ENCODE measurements around the gene KIAA1549.

KIAA1549 gene

DNA sequence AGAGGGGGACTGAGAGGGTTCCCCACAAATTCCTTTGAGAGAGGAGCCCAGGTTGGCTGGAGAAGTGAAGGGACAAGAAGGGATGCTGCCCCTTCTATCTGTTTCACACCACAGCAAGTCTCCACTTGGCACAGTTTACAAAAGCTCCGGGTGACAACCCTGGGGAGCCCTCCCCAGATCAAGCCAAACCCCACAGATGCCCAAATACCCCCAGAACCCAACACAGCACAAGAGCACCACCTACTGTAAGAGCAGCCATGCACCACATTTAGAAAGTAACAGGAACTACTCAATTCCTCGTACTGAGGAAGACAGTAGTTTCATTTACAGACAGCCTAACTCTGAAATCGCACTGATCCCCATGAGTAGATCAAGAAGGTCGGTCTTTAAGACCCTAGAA, 115.3 kb downstream of the KIAA1549 start:
- Histone ChIP-seq H3K27ac (ENCODE audit: extremely low read depth, low read depth, low read length) (no peak overlapping the region), H3K36me3 (ENCODE audit: control insufficient read depth in 2 of 2, insufficient read depth in 1 of 2, low read length in 2 of 2) (peaks cover 4 to 35% of the 10 kb centered on the region in 2 experiments; a peak in 2 of 3 replicates), H3K4me1 (ENCODE audit: control insufficient read depth, insufficient read depth, low read length) (no peaks in the 10 kb centered on the region), H3K4me3 (ENCODE audit: low read depth, low read length) (no peak overlapping the region), H3K9me3 (ENCODE audit: control insufficient read depth, insufficient read depth, low read depth, low read length) (no peaks in the 10 kb centered on the region)
- TF ChIP-seq, protein P1, sequence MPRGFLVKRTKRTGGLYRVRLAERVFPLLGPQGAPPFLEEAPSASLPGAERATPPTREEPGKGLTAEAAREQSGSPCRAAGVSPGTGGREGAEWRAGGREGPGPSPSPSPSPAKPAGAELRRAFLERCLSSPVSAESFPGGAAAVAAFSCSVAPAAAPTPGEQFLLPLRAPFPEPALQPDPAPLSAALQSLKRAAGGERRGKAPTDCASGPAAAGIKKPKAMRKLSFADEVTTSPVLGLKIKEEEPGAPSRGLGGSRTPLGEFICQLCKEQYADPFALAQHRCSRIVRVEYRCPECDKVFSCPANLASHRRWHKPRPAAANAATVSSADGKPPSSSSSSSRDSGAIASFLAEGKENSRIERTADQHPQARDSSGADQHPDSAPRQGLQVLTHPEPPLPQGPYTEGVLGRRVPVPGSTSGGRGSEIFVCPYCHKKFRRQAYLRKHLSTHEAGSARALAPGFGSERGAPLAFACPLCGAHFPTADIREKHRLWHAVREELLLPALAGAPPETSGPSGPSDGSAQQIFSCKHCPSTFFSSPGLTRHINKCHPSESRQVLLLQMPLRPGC (tag by site-specific recombination; IDR thresholded peaks at IDR 0.05): no peak
- TF ChIP-seq ZNF112 (tag by site-specific recombination; IDR thresholded peaks at IDR 0.05): no peak
- no peak for TF ChIP-seq ZNF292 (tag by site-specific recombination; IDR thresholded peaks at IDR 0.05; ENCODE audit: borderline replicate concordance, low read depth)
- TF ChIP-seq ZNF677 (tag by site-specific recombination; IDR thresholded peaks at IDR 0.05): no peak
- TF ChIP-seq ZNF654 (tag by site-specific recombination; IDR thresholded peaks at IDR 0.05; ENCODE audit: low read depth): peak; percentile 21
- TF ChIP-seq, protein P2, sequence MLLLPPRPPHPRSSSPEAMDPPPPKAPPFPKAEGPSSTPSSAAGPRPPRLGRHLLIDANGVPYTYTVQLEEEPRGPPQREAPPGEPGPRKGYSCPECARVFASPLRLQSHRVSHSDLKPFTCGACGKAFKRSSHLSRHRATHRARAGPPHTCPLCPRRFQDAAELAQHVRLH (tag by site-specific recombination; IDR thresholded peaks at IDR 0.05): no peak
- no peak for TF ChIP-seq ZNF629 (tag by site-specific recombination; IDR thresholded peaks at IDR 0.05)
- CTCF ChIA-PET: interaction anchor here (0.6 to 0.7 kb wide), 2 partner anchors 200 to 218 kb away, joined by 3 to 4 read pairs; no protein-coding TSS in a partner anchor
- POLR2A ChIA-PET: no interaction called here

DNA sequence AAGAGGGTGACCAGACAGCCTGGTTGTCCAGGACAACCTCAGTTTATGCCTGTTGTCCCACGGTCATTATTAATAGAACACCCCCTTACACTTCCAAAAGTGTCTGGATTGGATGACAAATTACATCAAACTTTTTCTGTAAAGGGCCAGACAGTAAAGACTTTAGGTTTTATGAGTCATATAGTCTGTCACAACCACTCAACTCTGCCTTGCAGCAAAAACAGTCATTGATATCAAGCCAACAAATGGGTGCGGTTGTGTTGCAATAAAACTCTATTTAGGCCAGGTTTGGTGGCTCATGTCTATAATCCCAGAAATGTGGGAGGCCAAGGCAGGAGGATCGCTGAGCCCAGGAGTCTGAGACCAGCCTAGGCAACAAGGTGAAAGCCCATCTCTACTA, 116.5 kb downstream of the KIAA1549 start:
- peaks cover 4 to 37% of the 10 kb centered on the region in 2 experiments for H3K36me3 ChIP-seq (ENCODE audit: control insufficient read depth in 2 of 2, insufficient read depth in 1 of 2, low read length in 2 of 2)
- CTCF ChIA-PET: no interaction called here
- TF ChIP-seq ZNF157 (tag by site-specific recombination; IDR thresholded peaks at IDR 0.05) (no peak), ZFHX2 (tag by site-specific recombination; conservative IDR thresholded peaks at IDR 0.05) (no peak), KLF1 (tag by site-specific recombination; IDR thresholded peaks at IDR 0.05) (peak; percentile 42; the same call in 1 of the 2 replicates)
- TF ChIP-seq, protein P3, sequence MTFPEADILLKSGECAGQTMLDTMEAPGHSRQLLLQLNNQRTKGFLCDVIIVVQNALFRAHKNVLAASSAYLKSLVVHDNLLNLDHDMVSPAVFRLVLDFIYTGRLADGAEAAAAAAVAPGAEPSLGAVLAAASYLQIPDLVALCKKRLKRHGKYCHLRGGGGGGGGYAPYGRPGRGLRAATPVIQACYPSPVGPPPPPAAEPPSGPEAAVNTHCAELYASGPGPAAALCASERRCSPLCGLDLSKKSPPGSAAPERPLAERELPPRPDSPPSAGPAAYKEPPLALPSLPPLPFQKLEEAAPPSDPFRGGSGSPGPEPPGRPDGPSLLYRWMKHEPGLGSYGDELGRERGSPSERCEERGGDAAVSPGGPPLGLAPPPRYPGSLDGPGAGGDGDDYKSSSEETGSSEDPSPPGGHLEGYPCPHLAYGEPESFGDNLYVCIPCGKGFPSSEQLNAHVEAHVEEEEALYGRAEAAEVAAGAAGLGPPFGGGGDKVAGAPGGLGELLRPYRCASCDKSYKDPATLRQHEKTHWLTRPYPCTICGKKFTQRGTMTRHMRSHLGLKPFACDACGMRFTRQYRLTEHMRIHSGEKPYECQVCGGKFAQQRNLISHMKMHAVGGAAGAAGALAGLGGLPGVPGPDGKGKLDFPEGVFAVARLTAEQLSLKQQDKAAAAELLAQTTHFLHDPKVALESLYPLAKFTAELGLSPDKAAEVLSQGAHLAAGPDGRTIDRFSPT (tag by site-specific recombination; IDR thresholded peaks at IDR 0.05): 0 out of 2 replicates have a peak, but pooled peaks have one; percentile 28
- TF ChIP-seq, protein P4, sequence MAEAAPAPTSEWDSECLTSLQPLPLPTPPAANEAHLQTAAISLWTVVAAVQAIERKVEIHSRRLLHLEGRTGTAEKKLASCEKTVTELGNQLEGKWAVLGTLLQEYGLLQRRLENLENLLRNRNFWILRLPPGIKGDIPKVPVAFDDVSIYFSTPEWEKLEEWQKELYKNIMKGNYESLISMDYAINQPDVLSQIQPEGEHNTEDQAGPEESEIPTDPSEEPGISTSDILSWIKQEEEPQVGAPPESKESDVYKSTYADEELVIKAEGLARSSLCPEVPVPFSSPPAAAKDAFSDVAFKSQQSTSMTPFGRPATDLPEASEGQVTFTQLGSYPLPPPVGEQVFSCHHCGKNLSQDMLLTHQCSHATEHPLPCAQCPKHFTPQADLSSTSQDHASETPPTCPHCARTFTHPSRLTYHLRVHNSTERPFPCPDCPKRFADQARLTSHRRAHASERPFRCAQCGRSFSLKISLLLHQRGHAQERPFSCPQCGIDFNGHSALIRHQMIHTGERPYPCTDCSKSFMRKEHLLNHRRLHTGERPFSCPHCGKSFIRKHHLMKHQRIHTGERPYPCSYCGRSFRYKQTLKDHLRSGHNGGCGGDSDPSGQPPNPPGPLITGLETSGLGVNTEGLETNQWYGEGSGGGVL (tag by site-specific recombination; IDR thresholded peaks at IDR 0.05): no peak
- H3K4me1 ChIP-seq (ENCODE audit: control insufficient read depth, insufficient read depth, low read length): no peaks in the 10 kb centered on the region
- no peak overlapping the region for H3K27ac ChIP-seq (ENCODE audit: extremely low read depth, low read depth, low read length)
- no peak overlapping the region for H3K4me3 ChIP-seq (ENCODE audit: low read depth, low read length)
- H3K9me3 ChIP-seq (ENCODE audit: control insufficient read depth, insufficient read depth, low read depth, low read length): no peaks in the 10 kb centered on the region
- POLR2A ChIA-PET: no interaction called here

DNA sequence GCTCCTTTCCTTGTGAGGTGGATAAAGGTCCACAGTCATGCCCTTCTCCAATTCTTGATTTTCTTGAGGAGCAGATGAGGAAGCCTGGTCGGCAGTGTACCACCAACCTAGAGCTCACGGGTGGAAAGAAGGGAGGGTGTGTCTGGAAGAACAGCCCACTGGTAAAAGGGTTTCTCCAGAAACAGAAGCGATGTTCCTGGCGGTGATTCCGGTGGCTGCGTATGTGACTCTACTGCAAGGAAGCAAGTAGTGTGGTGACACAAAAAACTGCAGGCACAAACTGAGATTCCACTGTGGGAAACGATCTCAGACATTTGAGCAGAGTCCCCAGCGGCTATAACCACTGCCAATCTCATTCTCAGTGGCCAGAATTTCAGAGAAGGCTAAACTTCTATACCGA, 117.3 kb downstream of the KIAA1549 start:
- no peaks in the 10 kb centered on the region for H3K4me1 ChIP-seq (ENCODE audit: control insufficient read depth, insufficient read depth, low read length)
- H3K9me3 ChIP-seq (ENCODE audit: control insufficient read depth, insufficient read depth, low read depth, low read length): no peaks in the 10 kb centered on the region
- ChIA-PET POLR2A (no interaction called here), CTCF (no interaction called here)
- no peak overlapping the region for H3K4me3 ChIP-seq (ENCODE audit: low read depth, low read length)
- H3K27ac ChIP-seq (ENCODE audit: extremely low read depth, low read depth, low read length): no peak overlapping the region
- H3K36me3 ChIP-seq (ENCODE audit: control insufficient read depth in 2 of 2, insufficient read depth in 1 of 2, low read length in 2 of 2): peaks cover 4 to 38% of the 10 kb centered on the region in 2 experiments
- TF ChIP-seq ZNF785 (tag by site-specific recombination; IDR thresholded peaks at IDR 0.05): no peak
